Dendritic cell treated with granulocyte-macrophage colony-stimulating factor and Interleukin-4, amounts not matched to agents 40 ng/mL and 50 ng/mL, for 4 days (primary cell): Measurements from ENCODE around the gene WAPL.
"Not testable (repeated sequence)": the region's sequence is repeated elsewhere in the genome, so short reads cannot be mapped to it uniquely, and the experiment has no call there.

Experiments used
- H3K27ac Mint-ChIP-seq: one replicate; pipeline ENCODE4 v1.8.0; 2022; ENCODE audit warnings: mild to moderate bottlenecking, mixed read lengths
- H3K27me3 Mint-ChIP-seq: one replicate; pipeline ENCODE4 v1.8.0; 2022; ENCODE audit warnings: mild to moderate bottlenecking, mixed read lengths
- H3K36me3 Mint-ChIP-seq: one replicate; pipeline ENCODE4 v1.8.0; 2022; ENCODE audit warnings: low read depth, mixed read lengths
- H3K4me1 Mint-ChIP-seq: one replicate; pipeline ENCODE4 v1.8.0; 2022; ENCODE audit warnings: low read depth, mixed read lengths
- H3K4me3 Mint-ChIP-seq: one replicate; pipeline ENCODE4 v1.8.0; 2022; ENCODE audit warnings: mild to moderate bottlenecking, moderate library complexity, mixed read lengths
- H3K9me3 Mint-ChIP-seq: one replicate; pipeline ENCODE4 v1.8.0; 2022; ENCODE audit warnings: mixed read lengths
- intact Hi-C: fragments of 100-400 bp; cut with micrococcal nuclease; formaldehyde crosslinking; loops from one replicate; pipeline ENCODE4 v1.15.0; 2022

The WAPL gene

DNA sequence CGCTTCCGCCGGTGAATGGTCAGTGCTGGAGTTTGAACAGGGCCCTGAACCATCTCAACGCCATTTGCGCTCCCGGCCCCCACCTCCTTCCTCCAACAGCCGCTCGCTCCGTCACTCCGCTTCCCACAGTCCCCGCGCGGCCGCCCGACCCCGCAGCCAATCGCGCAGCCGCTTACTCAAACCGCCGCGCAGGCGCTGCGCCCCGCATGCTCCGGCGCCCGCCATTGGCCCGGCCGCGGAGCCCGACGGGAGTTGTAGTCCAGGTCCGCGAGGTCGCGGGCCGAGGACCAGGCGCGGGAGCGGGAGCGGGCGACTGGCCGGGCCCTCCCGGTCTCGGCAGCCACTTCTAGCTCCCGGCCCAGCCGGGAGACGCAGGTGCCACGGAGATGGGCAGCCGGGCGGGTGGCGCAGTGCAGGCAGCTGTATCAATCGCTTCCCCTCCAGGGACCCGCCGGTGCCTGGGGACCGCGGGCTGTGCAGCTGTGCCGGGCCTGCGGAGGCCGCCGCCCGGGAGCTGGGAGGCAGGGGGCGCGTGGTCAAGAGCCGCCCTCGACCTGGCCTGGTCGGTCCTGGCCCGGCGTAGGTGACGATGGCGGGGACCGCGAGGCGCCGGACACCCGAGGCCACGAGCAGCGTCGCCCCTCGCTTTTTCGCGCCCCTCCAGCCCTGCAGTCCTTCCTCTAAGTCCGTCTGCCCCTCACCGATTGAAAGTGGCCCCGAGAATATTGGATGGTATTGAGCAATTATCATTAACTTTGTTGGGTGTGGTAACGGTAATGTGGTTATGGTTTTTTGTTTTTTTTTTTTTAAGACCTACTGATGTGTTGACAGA is at the start of gene WAPL:
WAPL (minus strand) TSS at position 115 of the 832 bp plus-strand sequence. CDS start 3,723 bp downstream, outside the sequence.
- Mint-ChIP-seq H3K27me3 (no peaks in the 10 kb centered on the region), H3K36me3 (peaks cover 33% of the 10 kb centered on the region), H3K4me3 (peak within 1 kb of the TSS; percentile 94), H3K27ac (peak within 1 kb of the TSS; percentile 89), H3K9me3 (no peaks in the 10 kb centered on the region), H3K4me1 (peaks cover 35% of the 10 kb centered on the region)
- intact Hi-C loops: loop anchor here (1.0 to 2.0 kb wide), 2 partner anchors 58 to 121 kb away; no protein-coding TSS in a partner anchor

DNA sequence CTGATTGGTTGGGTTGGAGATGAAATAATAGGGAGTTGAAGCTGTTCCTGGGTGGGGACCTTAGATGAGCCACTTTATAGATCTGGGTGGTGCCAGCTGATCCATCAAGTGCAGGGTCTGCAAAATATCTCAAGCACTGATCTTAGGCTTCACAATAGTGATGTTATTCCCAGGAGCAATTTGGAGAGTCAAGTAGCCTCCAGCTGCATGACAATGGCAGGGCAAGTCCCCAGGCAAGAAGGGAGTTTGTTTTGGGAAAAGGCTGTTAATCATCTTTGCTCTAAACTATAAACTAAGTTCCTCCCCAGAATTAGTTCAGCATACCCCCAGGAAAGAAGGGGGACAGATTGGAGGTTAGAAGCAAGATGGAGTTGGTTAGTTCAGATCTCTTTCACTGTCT is 47.7 kb upstream of the WAPL start:
- H3K9me3 Mint-ChIP-seq: peaks cover 9% of the 10 kb centered on the region
- H3K4me3 Mint-ChIP-seq: no peak overlapping the region
- no peaks in the 10 kb centered on the region for H3K36me3 Mint-ChIP-seq
- H3K27me3 Mint-ChIP-seq: peaks cover 7% of the 10 kb centered on the region
- no peak overlapping the region for H3K27ac Mint-ChIP-seq
- intact Hi-C loops: no loop called here
- no peaks in the 10 kb centered on the region for H3K4me1 Mint-ChIP-seq

DNA sequence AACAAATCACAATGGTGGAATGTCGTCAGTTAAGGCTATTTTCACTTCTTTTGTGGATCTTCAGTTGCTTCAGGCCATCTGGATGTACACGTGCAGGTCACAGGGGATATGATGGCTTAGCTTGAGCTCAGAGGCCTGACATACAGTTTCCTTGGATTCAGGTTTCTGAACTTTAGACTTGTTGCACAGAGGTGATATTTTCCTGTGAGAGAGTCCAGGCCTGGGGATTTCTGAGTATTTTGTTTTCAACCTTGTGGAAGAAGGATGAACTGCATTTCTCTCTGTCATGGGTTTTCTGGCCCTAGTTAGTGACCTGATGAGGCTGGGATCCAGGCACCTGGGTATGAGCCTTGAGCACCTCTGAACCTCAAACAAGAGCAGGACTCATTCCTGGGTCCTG is 44.9 kb upstream of the WAPL start:
- H3K27ac Mint-ChIP-seq, H3K4me1 Mint-ChIP-seq, intact Hi-C loops, H3K9me3 Mint-ChIP-seq, H3K36me3 Mint-ChIP-seq, H3K4me3 Mint-ChIP-seq, H3K27me3 Mint-ChIP-seq: not testable (repeated sequence)

- intact Hi-C loops, H3K36me3 Mint-ChIP-seq, H3K4me3 Mint-ChIP-seq, H3K27ac Mint-ChIP-seq, H3K4me1 Mint-ChIP-seq, H3K9me3 Mint-ChIP-seq, H3K27me3 Mint-ChIP-seq: not testable (repeated sequence)
Observed at GRCh38 chr10:86563338-86563737, 41.7 kb upstream of the WAPL start.

DNA sequence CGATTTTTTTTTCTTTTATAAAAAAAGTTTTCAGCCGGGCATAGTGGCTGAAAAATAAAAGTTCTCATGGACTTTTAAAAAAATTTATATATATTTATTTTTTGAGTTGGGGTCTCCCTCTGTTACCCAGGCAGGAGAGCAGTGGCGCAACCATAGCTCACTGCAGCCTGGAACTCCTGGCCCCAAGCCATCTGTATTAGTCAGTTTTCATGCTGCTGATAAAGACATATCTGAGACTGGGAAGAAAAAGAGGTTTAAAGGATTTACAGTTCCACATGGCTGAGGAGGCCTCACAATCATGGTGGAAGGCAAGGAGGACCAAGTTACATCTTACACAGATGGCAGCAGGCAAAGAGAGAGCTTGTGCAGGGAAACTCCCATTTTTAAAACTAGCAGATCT is 37.1 kb upstream of the WAPL start:
- H3K9me3 Mint-ChIP-seq, H3K4me3 Mint-ChIP-seq, H3K4me1 Mint-ChIP-seq, H3K36me3 Mint-ChIP-seq, intact Hi-C loops, H3K27me3 Mint-ChIP-seq, H3K27ac Mint-ChIP-seq: not testable (repeated sequence)

DNA sequence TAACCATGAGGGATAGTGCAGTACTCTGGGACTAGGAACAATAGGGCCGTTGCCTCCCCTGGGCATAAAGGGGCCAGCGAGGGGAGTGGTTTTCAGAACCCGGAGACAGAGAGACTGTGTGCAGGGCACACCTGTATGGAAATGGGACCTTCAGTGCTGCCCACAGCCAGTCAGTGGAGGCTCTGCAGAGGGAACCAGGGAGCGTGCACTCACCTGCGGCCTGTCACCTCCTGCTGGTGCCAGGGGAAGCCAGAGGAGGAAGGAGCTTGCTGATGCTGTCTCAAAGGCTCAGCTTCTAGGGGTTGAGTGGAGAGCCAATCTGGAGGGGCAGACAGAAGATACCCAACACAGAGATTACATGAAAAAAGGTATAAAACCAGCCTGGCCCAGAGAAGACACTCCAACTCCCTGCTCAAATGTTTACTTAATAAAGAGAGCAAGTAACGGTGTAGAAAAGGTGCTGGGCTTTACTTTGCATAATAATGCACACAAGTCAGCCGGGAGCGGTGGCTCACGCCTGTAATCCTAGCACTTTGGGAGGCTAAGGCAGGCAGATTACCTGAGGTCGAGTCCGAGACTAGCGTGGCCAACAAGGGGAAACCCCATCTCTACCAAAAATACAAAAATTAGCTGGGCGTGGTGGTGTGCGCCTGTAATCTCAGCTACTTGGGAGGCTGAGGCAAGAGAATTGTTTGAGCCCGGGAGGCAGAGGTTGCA is 35.5 kb upstream of the WAPL start:
- Mint-ChIP-seq H3K27ac (no peak overlapping the region), H3K27me3 (no peaks in the 10 kb centered on the region), H3K9me3 (no peaks in the 10 kb centered on the region), H3K4me3 (no peak overlapping the region), H3K4me1 (peaks cover 6% of the 10 kb centered on the region), H3K36me3 (no peaks in the 10 kb centered on the region)
- intact Hi-C loops: no loop called here

DNA sequence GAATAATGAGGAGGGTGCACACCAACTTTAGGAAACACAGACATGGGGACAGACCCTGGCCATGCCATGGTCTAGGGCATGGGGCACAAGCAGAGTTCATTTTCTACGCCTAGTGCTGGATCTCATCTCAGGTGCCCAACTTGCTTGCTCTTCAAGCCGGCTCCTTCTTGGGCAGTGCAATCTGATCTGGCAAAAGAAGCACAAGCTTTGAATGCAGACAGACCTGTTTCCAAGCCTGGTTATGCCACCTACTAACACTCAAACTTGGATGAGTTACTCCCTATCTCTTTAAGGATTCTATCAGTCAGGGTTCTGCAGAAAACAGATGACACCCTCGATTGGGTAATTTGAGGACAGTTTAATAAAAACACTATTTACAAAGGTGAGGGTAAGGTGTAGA is 34.9 kb upstream of the WAPL start:
- intact Hi-C loops: no loop called here
- Mint-ChIP-seq H3K4me1 (peaks cover 6% of the 10 kb centered on the region), H3K27me3 (no peaks in the 10 kb centered on the region), H3K27ac (no peak overlapping the region), H3K9me3 (no peaks in the 10 kb centered on the region), H3K4me3 (no peak overlapping the region), H3K36me3 (no peaks in the 10 kb centered on the region)

- no peaks in the 10 kb centered on the region for H3K27me3 Mint-ChIP-seq
Observed at GRCh38 chr10:86553639-86554038, 32.0 kb upstream of the WAPL start.

GRCh38 chr10:86553213-86553612 is 31.6 kb upstream of the WAPL start:
- Mint-ChIP-seq H3K27me3 (no peaks in the 10 kb centered on the region), H3K36me3 (no peaks in the 10 kb centered on the region), H3K9me3 (no peaks in the 10 kb centered on the region), H3K4me3 (no peak overlapping the region), H3K27ac (no peak overlapping the region), H3K4me1 (peaks cover 6% of the 10 kb centered on the region)
- intact Hi-C loops: no loop called here

More at GRCh38 chr10:86553639-86554038, 32.0 kb upstream of the WAPL start:
- intact Hi-C loops: no loop called here
- Mint-ChIP-seq H3K4me3 (no peak overlapping the region), H3K4me1 (peaks cover 6% of the 10 kb centered on the region), H3K9me3 (no peaks in the 10 kb centered on the region), H3K27ac (no peak overlapping the region), H3K36me3 (no peaks in the 10 kb centered on the region)

- no peaks in the 10 kb centered on the region for H3K36me3 Mint-ChIP-seq
- no peak overlapping the region for H3K27ac Mint-ChIP-seq
- H3K4me3 Mint-ChIP-seq: no peak overlapping the region
- H3K4me1 Mint-ChIP-seq: no peaks in the 10 kb centered on the region
- H3K9me3 Mint-ChIP-seq: no peaks in the 10 kb centered on the region
- intact Hi-C loops: no loop called here
- H3K27me3 Mint-ChIP-seq: no peaks in the 10 kb centered on the region
Observed at GRCh38 chr10:86547296-86547695, 25.7 kb upstream of the WAPL start.

DNA sequence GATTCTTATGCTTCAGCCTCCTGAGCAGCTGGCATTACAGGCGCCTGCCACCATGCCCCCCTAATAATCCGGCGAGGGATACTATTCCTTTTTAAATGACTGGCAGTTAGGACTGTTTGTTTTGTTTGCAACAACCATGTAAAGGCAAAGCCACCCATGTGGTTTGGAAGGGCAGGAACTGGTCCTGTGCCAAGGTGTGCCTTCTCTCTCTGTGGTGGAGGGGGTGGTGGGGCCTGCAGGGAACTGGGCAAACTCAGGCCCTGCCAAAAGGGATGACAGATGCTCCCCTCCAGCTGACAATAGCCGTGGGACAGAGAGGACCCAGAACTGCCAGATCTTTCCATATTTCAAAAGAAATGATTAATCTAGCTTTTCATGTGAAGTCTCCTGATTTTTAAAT is 23.5 kb upstream of the WAPL start:
- Mint-ChIP-seq H3K27me3 (no peaks in the 10 kb centered on the region), H3K4me1 (no peaks in the 10 kb centered on the region), H3K9me3 (no peaks in the 10 kb centered on the region), H3K4me3 (no peak overlapping the region), H3K27ac (no peak overlapping the region), H3K36me3 (no peaks in the 10 kb centered on the region)
- intact Hi-C loops: no loop called here

DNA sequence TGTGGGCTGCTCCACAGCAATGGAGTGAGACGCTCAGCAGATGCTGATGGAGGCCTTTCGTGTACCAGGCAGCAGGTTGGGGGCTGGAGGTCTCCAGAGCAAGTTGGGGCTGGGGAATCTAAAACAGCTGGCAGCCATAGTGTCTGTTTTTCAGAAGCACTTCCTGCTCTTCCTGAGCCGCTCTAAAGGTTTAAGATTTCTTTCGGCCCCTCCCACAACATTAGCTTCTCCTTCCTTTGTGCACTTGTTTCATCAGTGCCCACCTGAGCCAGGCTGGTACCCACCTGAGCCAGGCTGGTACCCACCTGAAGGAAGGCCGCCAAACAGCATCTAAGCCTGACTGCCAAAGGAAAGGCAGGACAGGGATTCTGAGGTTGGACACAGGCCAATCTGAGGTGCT is 18.4 kb upstream of the WAPL start:
- Mint-ChIP-seq H3K4me1 (peaks cover 17% of the 10 kb centered on the region), H3K9me3 (peaks cover 9% of the 10 kb centered on the region), H3K4me3 (no peak overlapping the region), H3K27ac (no peak overlapping the region), H3K27me3 (peaks cover 22% of the 10 kb centered on the region), H3K36me3 (peaks cover 6% of the 10 kb centered on the region)
- intact Hi-C loops: no loop called here

DNA sequence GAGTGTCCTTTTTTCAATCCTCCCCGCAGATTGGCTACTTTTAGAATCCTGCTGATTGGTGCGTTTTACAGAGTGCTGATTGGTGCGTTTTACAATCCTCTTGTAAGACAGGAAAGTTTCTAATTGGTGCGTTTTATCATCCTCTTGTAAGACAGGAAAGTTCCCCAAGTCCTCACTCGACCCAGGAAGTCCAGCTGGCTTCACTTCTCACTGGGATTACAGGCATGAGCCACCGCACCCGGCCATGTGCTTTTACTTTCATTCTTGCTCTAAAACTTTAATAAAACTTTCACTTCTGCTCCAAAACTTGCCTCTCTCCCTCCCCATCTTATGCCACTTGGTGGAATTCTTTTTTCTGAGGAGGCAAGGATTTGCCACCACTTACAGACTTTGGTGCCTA is 17.0 kb upstream of the WAPL start:
- H3K27me3 Mint-ChIP-seq: peaks cover 30% of the 10 kb centered on the region
- H3K4me1 Mint-ChIP-seq: peaks cover 17% of the 10 kb centered on the region
- peaks cover 6% of the 10 kb centered on the region for H3K36me3 Mint-ChIP-seq
- intact Hi-C loops: no loop called here
- peak overlapping the region; percentile 54 for H3K27ac Mint-ChIP-seq
- peaks cover 9% of the 10 kb centered on the region for H3K9me3 Mint-ChIP-seq
- H3K4me3 Mint-ChIP-seq: no peak overlapping the region

DNA sequence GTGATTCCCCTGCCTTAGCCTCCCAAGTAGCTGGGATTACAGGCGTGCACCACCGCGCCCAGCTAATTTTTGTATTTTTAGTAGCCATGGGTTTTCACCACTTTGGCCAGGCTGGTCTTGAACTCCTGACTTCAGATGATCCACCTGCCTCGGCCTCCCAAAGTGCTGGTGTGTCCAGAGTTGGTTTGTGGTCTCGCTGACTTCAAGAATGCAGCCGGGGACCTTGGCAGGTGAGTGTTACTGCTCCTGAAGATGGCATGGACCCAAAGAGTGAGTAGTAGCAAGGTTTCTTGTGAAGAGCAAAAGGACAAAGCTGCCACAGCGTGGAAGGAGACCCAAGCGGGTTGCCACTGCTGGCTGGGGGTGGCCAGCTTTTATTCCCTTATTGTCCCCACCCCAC is 16.4 kb upstream of the WAPL start:
- peaks cover 30% of the 10 kb centered on the region for H3K27me3 Mint-ChIP-seq
- intact Hi-C loops, H3K4me3 Mint-ChIP-seq, H3K36me3 Mint-ChIP-seq, H3K9me3 Mint-ChIP-seq: not testable (repeated sequence)
- peak overlapping the region; percentile 54 for H3K27ac Mint-ChIP-seq
- peaks cover 17% of the 10 kb centered on the region for H3K4me1 Mint-ChIP-seq
